22Rv1 (cell line): ENCODE results near the gene PPP2R5C.

Experiments used
- CTCF ChIP-seq: fragments of 450-650 bp; IDR thresholded peaks from 2 replicates; pipeline ENCODE4 v1.5.1; 2017; ENCODE audit warnings: mild to moderate bottlenecking
- ZFX ChIP-seq: fragments of 450-650 bp; IDR thresholded peaks from 2 replicates; pipeline ENCODE4 v1.6.1; 2017; ENCODE audit warnings: antibody characterized with exemption, borderline replicate concordance

GRCh38 chr14:101914083-101914482 is 152.6 kb downstream of the PPP2R5C start:
- no peak for TF ChIP-seq CTCF
- TF ChIP-seq ZFX: no peak
